Left lung (tissue), 10 donors: ENCODE results near the gene CAMTA2. TPM values are rescaled to one million over a fixed set of nuclear protein-coding genes. Genes with fewer than 3 reads are reported as not detected.
A peak's percentile ranks its signal among the peaks of the same experiment; 100 is the strongest.

Experiments
- ATAC-seq: fragments of 200-7000 bp; cut with Tn5 transposase; one replicate; pipeline ENCODE4 v1.9.1; 2020; ENCODE audit warnings: moderate library complexity
- DNase-seq, 4 donors: peaks; one replicate each; pipeline ENCODE4 v3.0.0-alpha.2; 2013 to 2020
- H3K27ac ChIP-seq, 2 donors: fragments of 200-600 bp; sonication (generic) in 1 of 2; one replicate each; pipeline versions ENCODE4 v1.5.0 to v1.8.0; 2020 to 2021
- H3K27me3 ChIP-seq, 2 donors: fragments of 200-600 bp; sonication (generic) in 1 of 2; one replicate each; pipeline versions ENCODE4 v1.5.0 to v1.8.0; 2020 to 2021
- H3K36me3 ChIP-seq, 2 donors: fragments of 200-600 bp; sonication (generic) in 1 of 2; one replicate each; pipeline versions ENCODE4 v1.5.0 to v1.8.0; 2020 to 2021
- H3K4me1 ChIP-seq, 2 donors: fragments of 200-600 bp; one replicate each; pipeline ENCODE4 v1.8.0; 2021
- H3K4me3 ChIP-seq, 2 donors: fragments of 200-600 bp; sonication (generic) in 1 of 2; one replicate each; pipeline versions ENCODE4 v1.5.0 to v1.8.0; 2020 to 2021; ENCODE audit warnings: mild to moderate bottlenecking in 1 of 2
- H3K9me3 ChIP-seq, 2 donors: fragments of 200-600 bp; sonication (generic) in 1 of 2; one replicate each; pipeline versions ENCODE4 v1.5.0 to v1.8.0; 2020 to 2021
- CTCF ChIP-seq, 2 donors: fragments of 200-600 bp; sonication (generic) in 1 of 2; IDR thresholded peaks; one replicate each; pipeline versions ENCODE4 v1.5.0 to v1.8.0; 2021; ENCODE audit warnings: antibody characterized with exemption in 2 of 2
- intact Hi-C, 2 donors: fragments of 100-400 bp; cut with DNase I; formaldehyde crosslinking; loops; one replicate each; pipeline versions ENCODE4 v1.11.2 to v1.14.2; 2022
- polyA plus RNA-seq, 6 donors: library from polyadenylated mRNA; unstranded; fragments of 120-200 nt; gene quantifications; one replicate each; pipeline ENCODE4 v1.2.1, GENCODE V29; 2013; ENCODE audit not compliant: insufficient read length in 6 of 6
- total RNA-seq, 2 donors: library from RNA; stranded (reverse); fragmentation: NEBNext Ultra II Directional; extraction: Animal tissue kit (Norgen Biotek cat#: 25700); gene quantifications; one replicate each; pipeline ENCODE4 v1.2.1, GENCODE V29; 2021
- donor health status: DM: no; HTN: yes; CAD: no.
- donor health status: DM: no; HTN: no; CAD: no.

The CAMTA2 gene
- total and polyA plus RNA-seq, 8 donors: 28.6 to 64.9 (median 34.6) TPM

GRCh38 chr17:4959261-4959965 lies 28.1 kb downstream of the CAMTA2 start:
- intact Hi-C loops: no loop called here

GRCh38 chr17:4958102-4958501 lies 29.4 kb downstream of the CAMTA2 start:
- Histone ChIP-seq H3K27ac (no peak overlapping the region), H3K36me3 (peaks cover 0 to 32% of the 10 kb centered on the region in 2 donors), H3K27me3 (no peaks in the 10 kb centered on the region), H3K9me3 (no peaks in the 10 kb centered on the region), H3K4me3 (no peak overlapping the region), H3K4me1 (no peaks in the 10 kb centered on the region)
- no peak for TF ChIP-seq CTCF (IDR thresholded peaks at IDR 0.05)
- ATAC-seq: no peak
- DNase-seq: no peak
- intact Hi-C loops: no loop called here

More at GRCh38 chr17:4959261-4959965, 28.1 kb downstream of the CAMTA2 start:
- ATAC-seq (no peak), DNase-seq (no peak)
- Histone ChIP-seq H3K36me3 (peaks cover 0 to 32% of the 10 kb centered on the region in 2 donors), H3K9me3 (no peaks in the 10 kb centered on the region), H3K4me3 (no peak overlapping the region), H3K27ac (no peak overlapping the region), H3K4me1 (peaks cover 0 to 8% of the 10 kb centered on the region in 2 donors), H3K27me3 (no peaks in the 10 kb centered on the region)
- no peak for TF ChIP-seq CTCF (IDR thresholded peaks at IDR 0.05)

GRCh38 chr17:4956493-4957061 lies 30.9 kb downstream of the CAMTA2 start:
- Histone ChIP-seq H3K4me1 (peaks cover 0 to 4% of the 10 kb centered on the region in 2 donors), H3K4me3 (no peak overlapping the region), H3K27me3 (no peaks in the 10 kb centered on the region), H3K9me3 (no peaks in the 10 kb centered on the region), H3K27ac (no peak overlapping the region), H3K36me3 (peaks cover 0 to 32% of the 10 kb centered on the region in 2 donors)
- DNase-seq (peak in 1 of 4 donors; percentile 85), ATAC-seq (no peak)
- peak in 1 of 2 donors; percentile 25 for TF ChIP-seq CTCF (IDR thresholded peaks at IDR 0.05)
- intact Hi-C loops: no loop called here

- H3K9me3 ChIP-seq: no peaks in the 10 kb centered on the region
- ATAC-seq (no peak), DNase-seq (peak in 1 of 4 donors; percentile 55)
- peaks cover 0 to 17% of the 10 kb centered on the region in 2 donors for H3K36me3 ChIP-seq
- intact Hi-C loops: no loop called here
- no peak for TF ChIP-seq CTCF (IDR thresholded peaks at IDR 0.05)
- peaks cover 0 to 19% of the 10 kb centered on the region in 2 donors for H3K4me1 ChIP-seq
- H3K27me3 ChIP-seq: no peaks in the 10 kb centered on the region
- H3K27ac ChIP-seq: no peak overlapping the region
- H3K4me3 ChIP-seq: no peak overlapping the region
Observed at GRCh38 chr17:4955091-4955490, 32.4 kb downstream of the CAMTA2 start.

- Histone ChIP-seq H3K27me3 (no peaks in the 10 kb centered on the region), H3K4me1 (peaks cover 0 to 21% of the 10 kb centered on the region in 2 donors), H3K36me3 (peaks cover 0 to 4% of the 10 kb centered on the region in 2 donors), H3K27ac (no peak overlapping the region), H3K9me3 (no peaks in the 10 kb centered on the region), H3K4me3 (no peak overlapping the region)
- ATAC-seq (no peak), DNase-seq (peak in 1 of 4 donors; percentile 62)
- TF ChIP-seq CTCF (IDR thresholded peaks at IDR 0.05): no peak
- intact Hi-C loops: no loop called here
Observed at GRCh38 chr17:4953451-4953961, 34.0 kb downstream of the CAMTA2 start.
